Measurements from ENCODE around the gene OR2F1. TPM values are rescaled to one million over a fixed set of nuclear protein-coding genes. Genes with fewer than 3 reads are reported as not detected.
"Not testable (repeated sequence)": the region's sequence is repeated elsewhere in the genome, so short reads cannot be mapped to it uniquely, and the experiment has no call there.

Gene OR2F1
- total and polyA plus RNA-seq, 8 donors = 0.18 TPM; not detected in 7

- no peak overlapping the region for H3K4me3 ChIP-seq
- 90 to 98% (median 96%) methylated on average over 1 of the region's 1 CpG for WGBS, 5 donors
- no peak for DNase-seq
- H3K36me3 ChIP-seq = no peaks in the 10 kb centered on the region
- H3K4me1 ChIP-seq = no peaks in the 10 kb centered on the region
- H3K27ac ChIP-seq = no peak overlapping the region
- TF ChIP-seq EP300 (IDR thresholded peaks at IDR 0.05) (no peak), POLR2AphosphoS5 (IDR thresholded peaks at IDR 0.05) (no peak), POLR2A (IDR thresholded peaks at IDR 0.05) (no peak)
- TF ChIP-seq, protein P1, sequence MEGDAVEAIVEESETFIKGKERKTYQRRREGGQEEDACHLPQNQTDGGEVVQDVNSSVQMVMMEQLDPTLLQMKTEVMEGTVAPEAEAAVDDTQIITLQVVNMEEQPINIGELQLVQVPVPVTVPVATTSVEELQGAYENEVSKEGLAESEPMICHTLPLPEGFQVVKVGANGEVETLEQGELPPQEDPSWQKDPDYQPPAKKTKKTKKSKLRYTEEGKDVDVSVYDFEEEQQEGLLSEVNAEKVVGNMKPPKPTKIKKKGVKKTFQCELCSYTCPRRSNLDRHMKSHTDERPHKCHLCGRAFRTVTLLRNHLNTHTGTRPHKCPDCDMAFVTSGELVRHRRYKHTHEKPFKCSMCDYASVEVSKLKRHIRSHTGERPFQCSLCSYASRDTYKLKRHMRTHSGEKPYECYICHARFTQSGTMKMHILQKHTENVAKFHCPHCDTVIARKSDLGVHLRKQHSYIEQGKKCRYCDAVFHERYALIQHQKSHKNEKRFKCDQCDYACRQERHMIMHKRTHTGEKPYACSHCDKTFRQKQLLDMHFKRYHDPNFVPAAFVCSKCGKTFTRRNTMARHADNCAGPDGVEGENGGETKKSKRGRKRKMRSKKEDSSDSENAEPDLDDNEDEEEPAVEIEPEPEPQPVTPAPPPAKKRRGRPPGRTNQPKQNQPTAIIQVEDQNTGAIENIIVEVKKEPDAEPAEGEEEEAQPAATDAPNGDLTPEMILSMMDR (IDR thresholded peaks at IDR 0.05) = no peak
- H3K27me3 ChIP-seq = no peaks in the 10 kb centered on the region
- intact Hi-C loops (cut with DNase I; ENCODE audit: low total_unique reads) = no loop called here
- H3K9me3 ChIP-seq = peaks cover 0 to 18% (median 8%) of the 10 kb centered on the region in 4 donors
These were observed 52.0 kb downstream of the OR2F1 start for GRCh38 chr7:144006692-144007042.

DNA sequence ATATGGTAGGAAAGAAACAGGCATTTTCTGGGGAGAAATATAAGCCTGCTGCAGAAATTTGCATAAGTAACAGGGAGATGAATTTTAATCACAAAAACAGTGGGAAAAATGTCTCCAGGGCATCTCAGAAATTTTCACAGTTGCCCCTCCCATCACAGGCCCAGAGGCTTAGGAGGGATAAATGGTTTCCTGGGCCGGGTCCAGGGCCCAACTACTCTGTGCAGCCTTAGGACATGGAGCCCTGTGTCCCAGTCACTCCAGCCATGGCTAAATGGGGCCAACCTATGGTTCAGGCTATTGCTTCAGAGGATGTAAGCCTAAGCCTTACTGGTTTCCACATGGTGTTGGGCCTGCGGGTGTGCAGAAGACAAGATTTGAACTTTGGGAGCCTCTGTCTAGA is 54.7 kb downstream of the OR2F1 start:
- 50 to 80% (median 75%) methylated on average over 2 of the region's 2 CpGs for WGBS, 5 donors
- Histone ChIP-seq H3K27me3 (no peaks in the 10 kb centered on the region), H3K4me3 (no peak overlapping the region), H3K9me3 (peaks cover 0 to 18% (median 8%) of the 10 kb centered on the region in 4 donors), H3K27ac (no peak overlapping the region), H3K4me1 (no peaks in the 10 kb centered on the region), H3K36me3 (no peaks in the 10 kb centered on the region)
- DNase-seq = no peak
- intact Hi-C loops (cut with DNase I; ENCODE audit: low total_unique reads) = no loop called here
- TF ChIP-seq, protein P1 (IDR thresholded peaks at IDR 0.05) = no peak
- TF ChIP-seq EP300 (IDR thresholded peaks at IDR 0.05) (no peak), POLR2A (IDR thresholded peaks at IDR 0.05) (no peak), POLR2AphosphoS5 (IDR thresholded peaks at IDR 0.05) (no peak)

GRCh38 chr7:144010061-144010460 is 55.4 kb downstream of the OR2F1 start:
- H3K27me3 ChIP-seq; H3K27ac ChIP-seq; DNase-seq; intact Hi-C loops (cut with DNase I; ENCODE audit: low total_unique reads); H3K36me3 ChIP-seq; H3K4me1 ChIP-seq; H3K4me3 ChIP-seq: not testable (repeated sequence)
- H3K9me3 ChIP-seq = peaks cover 0 to 18% (median 8%) of the 10 kb centered on the region in 4 donors

GRCh38 chr7:144010821-144011220 is 56.2 kb downstream of the OR2F1 start:
- H3K27me3 ChIP-seq; H3K4me3 ChIP-seq; intact Hi-C loops (cut with DNase I; ENCODE audit: low total_unique reads); H3K36me3 ChIP-seq; DNase-seq; H3K4me1 ChIP-seq; H3K27ac ChIP-seq: not testable (repeated sequence)
- H3K9me3 ChIP-seq = peaks cover 0 to 18% (median 8%) of the 10 kb centered on the region in 4 donors
- WGBS, 5 donors = 70 to 95% (median 85%) methylated on average over 1 of the region's 1 CpG

DNA sequence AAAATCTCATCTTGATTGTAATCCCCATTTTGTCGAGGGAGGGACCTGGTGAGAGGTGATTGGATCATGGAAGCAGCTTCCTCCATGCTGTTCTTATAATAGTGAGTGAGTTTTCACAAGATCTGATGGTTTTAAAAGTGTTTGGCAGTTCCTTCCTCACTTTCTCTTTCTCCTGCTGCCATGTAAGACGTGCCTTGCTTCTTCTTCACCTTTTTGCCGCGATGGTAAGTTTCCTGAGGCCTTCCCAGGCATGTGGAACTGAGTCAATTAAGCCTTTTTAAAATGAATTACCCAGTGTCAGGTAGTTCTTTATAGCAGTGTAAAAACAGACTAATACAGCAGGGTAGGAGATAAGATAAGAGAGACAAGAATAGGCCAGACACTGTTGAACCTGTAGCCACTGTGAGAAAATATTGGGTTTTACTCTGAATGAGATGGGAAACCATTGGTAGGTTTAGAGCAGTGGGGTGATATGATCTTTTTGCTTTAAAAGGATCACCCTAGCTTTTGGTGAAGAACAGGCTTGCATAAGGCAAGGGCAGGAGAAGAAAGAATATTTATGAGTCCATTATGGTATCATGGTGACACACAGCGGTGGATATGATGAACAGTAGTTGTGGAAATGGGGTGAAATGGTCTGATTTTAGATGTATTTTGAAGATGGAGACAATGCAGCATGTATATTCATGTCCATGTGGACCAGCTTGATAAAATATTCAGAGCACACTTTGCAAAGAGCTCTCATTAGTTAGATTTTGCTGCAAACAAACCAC is 57.0 kb downstream of the OR2F1 start:
- H3K27me3 ChIP-seq = no peaks in the 10 kb centered on the region
- no peaks in the 10 kb centered on the region for H3K4me1 ChIP-seq
- H3K36me3 ChIP-seq = no peaks in the 10 kb centered on the region
- H3K9me3 ChIP-seq = peaks cover 0 to 18% (median 8%) of the 10 kb centered on the region in 4 donors
- TF ChIP-seq POLR2A (IDR thresholded peaks at IDR 0.05) = no peak
- no peak for TF ChIP-seq POLR2AphosphoS5 (IDR thresholded peaks at IDR 0.05)
- TF ChIP-seq EP300 (IDR thresholded peaks at IDR 0.05) = no peak
- TF ChIP-seq, protein P1 (IDR thresholded peaks at IDR 0.05) = no peak
- DNase-seq = peak in 1 of 2 donors; percentile 8
- 61 to 85% (median 70%) methylated on average over 5 of the region's 5 CpGs for WGBS, 5 donors
- H3K27ac ChIP-seq = no peak overlapping the region
- H3K4me3 ChIP-seq = no peak overlapping the region
- intact Hi-C loops (cut with DNase I; ENCODE audit: low total_unique reads) = no loop called here

Other genes starting within 250 kb of the OR2F1 start
- 1 to 10 TPM in 2 of 5 donors, not detected in 3; 1.3 to 9.3 TPM for gene CTAGE6, start 197.1 kb upstream of the OR2F1 start, total RNA-seq
- gene CTAGE6, start 197.1 kb upstream of the OR2F1 start, polyA plus RNA-seq = not detected
- gene TCAF1, start 52.7 kb upstream of the OR2F1 start, total RNA-seq = 10 to 100 TPM; 13.4 to 94.6 (median 30.3) TPM
- 10 to 100 TPM in 2 of 3 donors, 1 to 10 TPM in 1; 9.7 to 23.7 (median 22.2) TPM for gene TCAF1, start 52.7 kb upstream of the OR2F1 start, polyA plus RNA-seq
- gene OR2F2, start 19.6 kb upstream of the OR2F1 start, total RNA-seq = not detected
- gene OR2F2, start 19.6 kb upstream of the OR2F1 start, polyA plus RNA-seq = not detected
- not detected for gene OR6B1, start 45.5 kb downstream of the OR2F1 start, total RNA-seq
- gene OR6B1, start 45.5 kb downstream of the OR2F1 start, polyA plus RNA-seq = not detected
- not detected for gene OR2A5, start 94.1 kb downstream of the OR2F1 start, total RNA-seq
- gene OR2A5, start 94.1 kb downstream of the OR2F1 start, polyA plus RNA-seq = not detected
- gene OR2A25, start 115.0 kb downstream of the OR2F1 start, total RNA-seq = not detected
- not detected for gene OR2A25, start 115.0 kb downstream of the OR2F1 start, polyA plus RNA-seq
- gene OR2A12, start 131.4 kb downstream of the OR2F1 start, total RNA-seq = not detected
- not detected for gene OR2A12, start 131.4 kb downstream of the OR2F1 start, polyA plus RNA-seq
- not detected for gene OR2A2, start 154.7 kb downstream of the OR2F1 start, total RNA-seq
- not detected for gene OR2A2, start 154.7 kb downstream of the OR2F1 start, polyA plus RNA-seq
- not detected for gene OR2A14, start 168.3 kb downstream of the OR2F1 start, total RNA-seq
- gene OR2A14, start 168.3 kb downstream of the OR2F1 start, polyA plus RNA-seq = not detected
- 10 to 100 TPM in 4 of 5 donors, 1 to 10 TPM in 1; 3.3 to 36.5 (median 17.8) TPM for gene CTAGE4, start 228.6 kb downstream of the OR2F1 start, total RNA-seq
- 1 to 10 TPM; 1.4 to 2.0 (median 1.8) TPM for gene CTAGE4, start 228.6 kb downstream of the OR2F1 start, polyA plus RNA-seq
- gene ARHGEF35, start 241.0 kb downstream of the OR2F1 start, total RNA-seq = 10 to 100 TPM in 2 of 5 donors, 1 to 10 TPM in 2, not detected in 1; 3.8 to 23.5 (median 9.7) TPM
- gene ARHGEF35, start 241.0 kb downstream of the OR2F1 start, polyA plus RNA-seq = 10 to 100 TPM; 11.8 to 25.1 (median 13.4) TPM